ENCODE measurements around the gene CTAG1A.
"Not testable (repeated sequence)": the region's sequence is repeated elsewhere in the genome, so short reads cannot be mapped to it uniquely, and the experiment has no call there.

Gene CTAG1A

DNA sequence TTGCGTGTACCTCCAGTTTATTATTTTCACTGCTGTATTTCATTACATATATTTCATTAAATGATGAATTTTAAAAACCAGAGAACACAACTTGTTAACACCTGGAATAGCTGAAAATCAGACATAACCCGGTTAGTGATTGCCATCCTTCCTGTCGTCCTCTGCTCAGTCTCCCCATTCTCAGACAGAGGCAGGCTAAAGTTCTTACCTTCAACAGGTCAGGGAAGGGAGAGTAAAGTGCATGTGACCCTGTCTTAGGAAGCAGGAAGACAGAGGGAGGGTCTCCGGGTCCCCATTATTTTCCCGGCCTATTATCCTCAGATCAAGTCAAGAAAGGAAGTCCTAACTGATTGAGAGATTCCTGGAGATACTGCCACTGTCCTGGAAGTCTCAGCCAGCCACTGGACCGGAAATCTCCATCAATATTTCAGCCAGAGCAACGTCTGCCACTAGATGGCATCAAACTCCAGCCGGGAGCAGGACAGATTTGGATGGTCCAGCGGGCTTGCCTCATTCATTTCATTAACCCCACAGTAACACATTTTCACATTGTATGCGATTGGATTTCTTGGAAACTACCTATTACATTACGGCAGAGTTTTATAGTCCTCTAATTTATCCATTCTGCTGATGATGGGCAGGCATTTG is 36.0 kb downstream of the CTAG1A start:
- not testable (repeated sequence) for DNase-seq

DNA sequence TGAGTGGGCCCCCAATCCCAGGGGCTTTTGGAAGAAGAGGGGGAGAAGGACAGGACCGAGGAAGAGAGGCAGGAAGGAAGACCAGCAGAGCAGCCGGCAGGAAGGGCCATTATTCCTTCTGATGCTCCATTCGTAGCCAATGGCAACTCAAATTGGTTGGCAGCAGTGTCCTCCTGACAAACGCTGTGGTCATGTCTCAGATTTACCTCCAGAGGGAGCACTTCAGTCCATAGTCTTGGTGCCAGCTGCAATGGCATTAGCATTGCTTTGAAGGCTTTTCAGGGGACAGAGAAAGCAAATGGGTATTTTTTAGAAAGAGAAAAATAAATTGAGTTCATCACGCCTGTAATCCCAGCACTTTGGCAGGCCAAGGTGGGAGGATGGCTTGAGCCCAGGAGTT is 44.0 kb downstream of the CTAG1A start:
- not testable (repeated sequence) for DNase-seq

DNA sequence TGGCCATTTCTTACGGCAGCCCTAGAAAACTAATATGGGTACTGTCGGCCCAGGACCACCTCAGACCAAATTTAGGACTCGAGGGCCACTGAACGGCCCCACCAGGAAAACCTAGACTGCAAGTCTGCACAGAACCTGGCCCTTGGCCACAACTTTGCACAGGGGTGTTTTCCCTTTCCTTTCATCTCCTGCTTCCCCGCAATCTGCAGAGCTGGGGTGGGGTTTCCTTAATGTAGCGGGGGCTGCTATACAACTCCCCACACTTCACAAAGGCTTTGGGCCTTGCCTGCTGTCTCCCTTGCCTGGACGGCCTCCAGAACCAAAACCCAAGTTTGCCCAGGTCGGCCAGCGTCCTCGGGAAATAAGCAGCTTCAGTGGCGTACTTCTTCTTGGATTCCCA is 46.0 kb downstream of the CTAG1A start:
- DNase-seq: not testable (repeated sequence)

DNA sequence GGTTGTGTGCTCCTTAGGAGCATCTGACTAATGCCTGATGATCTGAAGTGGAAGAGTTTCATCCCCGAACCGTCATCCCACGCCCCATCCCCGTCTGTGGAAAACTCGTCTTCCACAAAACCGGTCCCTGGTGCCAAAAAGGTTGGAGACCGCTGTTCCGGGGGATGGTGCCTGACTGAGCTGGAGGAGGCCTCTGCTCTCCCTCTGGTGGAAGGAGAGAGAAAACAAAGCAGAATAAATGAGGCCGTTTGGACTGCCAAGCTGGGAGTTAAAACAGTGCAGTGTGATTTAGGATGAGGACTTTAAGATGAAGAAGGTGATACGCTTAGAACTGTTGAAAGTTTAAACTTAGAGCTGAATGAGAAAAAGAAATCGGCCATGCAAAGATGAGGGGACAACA is 48.7 kb downstream of the CTAG1A start:
- not testable (repeated sequence) for DNase-seq
